B cell (primary cell): ENCODE measurements around the gene MROH7.

Experiments used
- CTCF ChIP-seq: fragments of 200-600 bp; IDR thresholded peaks from one replicate; pipeline ENCODE4 v1.8.0; 2022; ENCODE audit warnings: antibody characterized with exemption, mild to moderate bottlenecking
- EZH2 ChIP-seq: IDR thresholded peaks from 2 replicates; pipeline ENCODE4 v1.6.1; 2012; ENCODE audit warnings: borderline replicate concordance, low read depth, mild to moderate bottlenecking, moderate library complexity, low read length; ENCODE audit not compliant: insufficient read depth, poor library complexity, severe bottlenecking

- TF ChIP-seq CTCF (no peak), EZH2 (no peak)
These were observed 82.4 kb downstream of the MROH7 start for GRCh38 chr1:54723985-54724384.
